Measurements from ENCODE around the gene TMEM80. TPM values are rescaled to one million over a fixed set of nuclear protein-coding genes. Genes with fewer than 3 reads are reported as not detected.

TMEM80 gene
- total and polyA plus RNA-seq, 10 of the 15 experiments (the other 5 are each of a cell fraction or from before 2014, with no cell fraction given): 6.7 to 30.9 (median 20.7) TPM

DNA sequence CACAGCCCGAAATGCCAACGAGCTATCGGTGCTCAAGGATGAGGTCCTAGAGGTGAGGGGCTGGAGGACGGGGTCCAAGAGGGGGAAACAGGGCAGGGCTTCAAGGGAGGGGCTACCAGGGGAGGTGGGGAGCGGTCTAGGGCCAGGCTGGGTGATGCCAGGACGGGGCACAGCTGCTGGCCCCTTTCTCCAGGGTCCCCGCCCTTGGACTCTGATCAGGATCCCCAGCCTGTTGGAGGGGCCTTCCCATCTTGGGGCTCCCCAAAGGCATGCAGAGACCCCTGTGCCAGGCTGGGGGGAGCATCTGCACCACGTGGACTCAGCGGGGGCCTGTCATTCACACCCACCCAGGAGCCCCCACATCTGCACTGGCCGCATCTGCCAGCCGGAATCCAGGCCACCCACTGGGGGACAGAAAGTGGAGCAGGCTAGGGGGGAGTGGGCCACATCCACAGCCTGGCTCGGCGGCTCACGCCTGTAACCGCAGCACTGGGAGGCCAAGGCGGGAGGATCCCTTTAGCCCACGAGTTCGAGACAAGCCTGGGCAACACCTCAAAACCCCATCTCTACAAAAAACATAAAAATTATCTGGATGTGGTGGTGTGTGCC lies 29.3 kb downstream of the TMEM80 start:
- no peak for FAIRE-seq
- Histone ChIP-seq H4K20me1 (ENCODE audit: control insufficient read depth, insufficient read depth) (no peaks in the 10 kb centered on the region; the same call in 1 of the 2 replicates), H3K27me3 (replicated peaks in 1 of 2; ENCODE audit: control insufficient read depth in 2 of 2, insufficient read depth in 2 of 2, low read length in 1 of 2) (0 out of 4 replicates have a peak, but pooled peaks cover 0 to 3% of the 10 kb centered on the region in 2 experiments), H3K4me2 (ENCODE audit: control insufficient read depth, insufficient read depth) (0 out of 2 replicates have a peak overlapping the region, but pooled peaks have one; percentile 25), H3K79me2 (ENCODE audit: control insufficient read depth, insufficient read depth, low read length) (no peaks in the 10 kb centered on the region), H2AFZ (ENCODE audit: control insufficient read depth, low read depth, low read length) (no peak overlapping the region), H3K9me3 (replicated peaks; ENCODE audit: control insufficient read depth, insufficient read depth, low read length) (no peaks in the 10 kb centered on the region), H3K9ac (ENCODE audit: control insufficient read depth, insufficient read depth, low read length) (no peak overlapping the region), H3K36me3 (ENCODE audit: control insufficient read depth in 2 of 2, insufficient read depth in 2 of 2, low read length in 1 of 2) (no peaks in the 10 kb centered on the region), H3K4me3 (peak overlapping the region; percentile 58; the same call in 1 of the 2 replicates), H3K4me1 (ENCODE audit: control insufficient read depth, insufficient read depth, low read length) (peaks cover 18% of the 10 kb centered on the region), H3K27ac (ENCODE audit: control insufficient read depth, insufficient read depth) (no peak overlapping the region)
- ChIA-PET POLR2A (interaction anchor here (0.9 to 8.2 kb wide), 3 partner anchors 30 to 170 kb away, joined by 4 to 72 read pairs (median 4); partner anchors contain the start of genes DEAF1 and TMEM80), RAD21 (ENCODE audit: unreplicated experiment) (interaction anchor here (1.0 to 3.8 kb wide), 8 partner anchors 29 to 173 kb away, joined by 3 to 34 read pairs (median 6); partner anchors contain the start of genes DEAF1, PHRF1 and TMEM80), CTCF (interaction anchor here (0.7 to 8.6 kb wide), 13 partner anchors 18 to 178 kb away, joined by 3 to 127 read pairs (median 3); partner anchors contain the start of genes DEAF1, LMNTD2, PHRF1 and RASSF7), SMC1A (ENCODE audit: uncharacterized antibody, unreplicated experiment) (interaction anchor here (0.8 to 1.9 kb wide), 4 partner anchors 28 to 189 kb away, joined by 3 to 11 read pairs (median 3); partner anchors contain the start of gene TMEM80)
- no peak for DNase-seq (ENCODE audit: low read depth, low spot score)
- 39% methylated on average over 18 of the region's 18 CpGs for WGBS (ENCODE audit: insufficient coverage, insufficient replicate concordance, low lambda C conversion rate, missing lambda C conversion rate)
- BruUV-seq (replicated peaks): no TSS peak
- no peak for ATAC-seq
- in situ Hi-C loops (cut with MboI): loop anchor here (10.0 kb wide), 1 partner anchor 60 kb away; no protein-coding TSS in a partner anchor
- intact Hi-C loops (cut with micrococcal nuclease; ENCODE audit: unreplicated experiment): loop anchor here (5.0 kb wide), 1 partner anchor 108 kb away; the partner anchor contains the start of gene IRF7
- TF ChIP-seq RAD21 (IDR thresholded peaks at IDR 0.05; ENCODE audit: insufficient read depth, low read depth, low read length) (no peak), PAX8 (IDR thresholded peaks at IDR 0.05) (no peak), KLF5 (IDR thresholded peaks at IDR 0.05; ENCODE audit: partially characterized antibody) (no peak), RCOR1 (conservative IDR thresholded peaks at IDR 0.05; ENCODE audit: low read depth, low read length) (no peak), BMI1 (IDR thresholded peaks at IDR 0.05; ENCODE audit: borderline replicate concordance) (no peak), TARDBP (IDR thresholded peaks at IDR 0.05; ENCODE audit: borderline replicate concordance) (no peak), PAX5 (IDR thresholded peaks at IDR 0.05; ENCODE audit: borderline replicate concordance, low read depth, low read length) (no peak), IRF3 (IDR thresholded peaks at IDR 0.05) (no peak), SIX5 (IDR thresholded peaks at IDR 0.05; ENCODE audit: low read depth, low read length, severe bottlenecking) (no peak), EP300 (IDR thresholded peaks at IDR 0.05; ENCODE audit: borderline replicate concordance in 1 of 2, control insufficient read depth in 1 of 2, low read depth in 2 of 2, low read length in 2 of 2) (no peak), ATF7 (IDR thresholded peaks at IDR 0.05; ENCODE audit: low read depth) (no peak), ZSCAN29 (IDR thresholded peaks at IDR 0.05) (no peak)
- TF ChIP-seq, protein P1, sequence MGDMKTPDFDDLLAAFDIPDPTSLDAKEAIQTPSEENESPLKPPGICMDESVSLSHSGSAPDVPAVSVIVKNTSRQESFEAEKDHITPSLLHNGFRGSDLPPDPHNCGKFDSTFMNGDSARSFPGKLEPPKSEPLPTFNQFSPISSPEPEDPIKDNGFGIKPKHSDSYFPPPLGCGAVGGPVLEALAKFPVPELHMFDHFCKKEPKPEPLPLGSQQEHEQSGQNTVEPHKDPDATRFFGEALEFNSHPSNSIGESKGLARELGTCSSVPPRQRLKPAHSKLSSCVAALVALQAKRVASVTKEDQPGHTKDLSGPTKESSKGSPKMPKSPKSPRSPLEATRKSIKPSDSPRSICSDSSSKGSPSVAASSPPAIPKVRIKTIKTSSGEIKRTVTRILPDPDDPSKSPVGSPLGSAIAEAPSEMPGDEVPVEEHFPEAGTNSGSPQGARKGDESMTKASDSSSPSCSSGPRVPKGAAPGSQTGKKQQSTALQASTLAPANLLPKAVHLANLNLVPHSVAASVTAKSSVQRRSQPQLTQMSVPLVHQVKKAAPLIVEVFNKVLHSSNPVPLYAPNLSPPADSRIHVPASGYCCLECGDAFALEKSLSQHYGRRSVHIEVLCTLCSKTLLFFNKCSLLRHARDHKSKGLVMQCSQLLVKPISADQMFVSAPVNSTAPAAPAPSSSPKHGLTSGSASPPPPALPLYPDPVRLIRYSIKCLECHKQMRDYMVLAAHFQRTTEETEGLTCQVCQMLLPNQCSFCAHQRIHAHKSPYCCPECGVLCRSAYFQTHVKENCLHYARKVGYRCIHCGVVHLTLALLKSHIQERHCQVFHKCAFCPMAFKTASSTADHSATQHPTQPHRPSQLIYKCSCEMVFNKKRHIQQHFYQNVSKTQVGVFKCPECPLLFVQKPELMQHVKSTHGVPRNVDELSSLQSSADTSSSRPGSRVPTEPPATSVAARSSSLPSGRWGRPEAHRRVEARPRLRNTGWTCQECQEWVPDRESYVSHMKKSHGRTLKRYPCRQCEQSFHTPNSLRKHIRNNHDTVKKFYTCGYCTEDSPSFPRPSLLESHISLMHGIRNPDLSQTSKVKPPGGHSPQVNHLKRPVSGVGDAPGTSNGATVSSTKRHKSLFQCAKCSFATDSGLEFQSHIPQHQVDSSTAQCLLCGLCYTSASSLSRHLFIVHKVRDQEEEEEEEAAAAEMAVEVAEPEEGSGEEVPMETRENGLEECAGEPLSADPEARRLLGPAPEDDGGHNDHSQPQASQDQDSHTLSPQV (IDR thresholded peaks at IDR 0.05): no peak
- TF ChIP-seq, protein P2, sequence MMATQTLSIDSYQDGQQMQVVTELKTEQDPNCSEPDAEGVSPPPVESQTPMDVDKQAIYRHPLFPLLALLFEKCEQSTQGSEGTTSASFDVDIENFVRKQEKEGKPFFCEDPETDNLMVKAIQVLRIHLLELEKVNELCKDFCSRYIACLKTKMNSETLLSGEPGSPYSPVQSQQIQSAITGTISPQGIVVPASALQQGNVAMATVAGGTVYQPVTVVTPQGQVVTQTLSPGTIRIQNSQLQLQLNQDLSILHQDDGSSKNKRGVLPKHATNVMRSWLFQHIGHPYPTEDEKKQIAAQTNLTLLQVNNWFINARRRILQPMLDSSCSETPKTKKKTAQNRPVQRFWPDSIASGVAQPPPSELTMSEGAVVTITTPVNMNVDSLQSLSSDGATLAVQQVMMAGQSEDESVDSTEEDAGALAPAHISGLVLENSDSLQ (IDR thresholded peaks at IDR 0.05): no peak

All from GM12878 (cell line).